ENCODE data around the gene GALNT1.

DNA sequence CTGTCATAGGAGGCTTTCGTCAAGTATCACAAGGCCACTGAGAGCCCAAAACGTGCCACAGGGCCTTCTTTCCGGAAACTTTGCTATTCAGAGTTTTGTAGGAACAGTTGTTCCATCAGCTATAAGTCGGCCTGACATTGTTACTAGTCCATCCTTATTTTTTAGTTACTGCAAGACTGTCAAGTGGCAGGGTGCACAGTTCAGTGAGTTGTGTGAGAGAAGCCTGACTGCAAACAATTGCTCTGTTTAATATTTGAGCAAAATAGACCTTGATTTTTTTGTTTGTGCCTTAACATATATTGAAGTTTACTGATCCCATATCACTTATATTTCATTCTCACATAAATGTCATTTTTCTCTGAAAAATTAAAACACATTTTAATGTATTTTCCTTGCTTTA, 110.1 kb downstream of the GALNT1 start:
- TF ChIP-seq POLR2A (IDR thresholded peaks at IDR 0.05; ENCODE audit: low read depth, low read length) (no peak), TAF1 (IDR thresholded peaks at IDR 0.05; ENCODE audit: low read depth, low read length) (no peak), POLR2AphosphoS5 (IDR thresholded peaks at IDR 0.05; ENCODE audit: low read depth, low read length) (no peak), SPI1 (IDR thresholded peaks at IDR 0.05; ENCODE audit: low read depth, low read length) (no peak), PAX5 (IDR thresholded peaks at IDR 0.05; ENCODE audit: insufficient read depth, low read length, severe bottlenecking) (no peak)

Data from GM12891 (cell line).